Esophagus (tissue), 2 donors: Measurements from ENCODE around the gene DCAF10. TPM values are rescaled to one million over a fixed set of nuclear protein-coding genes. Genes with fewer than 3 reads are reported as not detected.
"Not testable (repeated sequence)": the region's sequence is repeated elsewhere in the genome, so short reads cannot be mapped to it uniquely, and the experiment has no call there.

Experiments used
- H3K27ac ChIP-seq, 2 donors: one replicate each; pipeline ENCODE4 v1.5.1; 2013; ENCODE audit warnings: low read depth in 2 of 2, mild to moderate bottlenecking in 2 of 2, inconsistent platforms in 1 of 2, low read length in 1 of 2, moderate library complexity in 1 of 2
- H3K27me3 ChIP-seq, 2 donors: one replicate each; pipeline ENCODE4 v1.6.1; 2013; ENCODE audit warnings: low read length in 2 of 2, control low read depth in 1 of 2, mild to moderate bottlenecking in 1 of 2; ENCODE audit not compliant: insufficient read depth in 2 of 2, control insufficient read depth in 1 of 2
- H3K36me3 ChIP-seq, 2 donors: one replicate each; pipeline ENCODE4 v1.6.1; 2013; ENCODE audit warnings: low read length in 1 of 2; ENCODE audit not compliant: control insufficient read depth in 2 of 2, insufficient read depth in 2 of 2
- H3K4me1 ChIP-seq, 2 donors: one replicate each; pipeline ENCODE4 v1.6.1; 2013; ENCODE audit warnings: low read length in 1 of 2; ENCODE audit not compliant: control insufficient read depth in 2 of 2, insufficient read depth in 2 of 2
- H3K4me3 ChIP-seq, 2 donors: one replicate each; pipeline ENCODE4 v1.5.1; 2013; ENCODE audit warnings: low read length in 2 of 2, mild to moderate bottlenecking in 2 of 2, low read depth in 1 of 2, moderate library complexity in 1 of 2
- H3K9me3 ChIP-seq, 2 donors: one replicate each; pipeline ENCODE4 v1.6.1; 2013; ENCODE audit warnings: mild to moderate bottlenecking in 2 of 2, low read depth in 1 of 2, low read length in 1 of 2, moderate library complexity in 1 of 2; ENCODE audit not compliant: control insufficient read depth in 2 of 2, insufficient read depth in 1 of 2
- WGBS, 2 donors: extraction: QIAGEN DNeasy Blood & Tissue Kit; methylation state at CpG; one replicate each; pipeline ENCODE4 v1.1.7; 2013; 5-methylcytosine and 5-hydroxymethylcytosine counted together
- polyA plus RNA-seq, 2 donors: library from polyadenylated mRNA; stranded (reverse); fragments of 200-250 nt; gene quantifications; one replicate each; pipeline ENCODE4 v1.2.3, GENCODE V29; 2013
- donor health status: healthy with polysubstance abuse.
- donor health status: Bipolar disorder and iron deficiency.

The DCAF10 gene
- polyA plus RNA-seq, 2 donors = 6.1 to 8.0 TPM

DNA sequence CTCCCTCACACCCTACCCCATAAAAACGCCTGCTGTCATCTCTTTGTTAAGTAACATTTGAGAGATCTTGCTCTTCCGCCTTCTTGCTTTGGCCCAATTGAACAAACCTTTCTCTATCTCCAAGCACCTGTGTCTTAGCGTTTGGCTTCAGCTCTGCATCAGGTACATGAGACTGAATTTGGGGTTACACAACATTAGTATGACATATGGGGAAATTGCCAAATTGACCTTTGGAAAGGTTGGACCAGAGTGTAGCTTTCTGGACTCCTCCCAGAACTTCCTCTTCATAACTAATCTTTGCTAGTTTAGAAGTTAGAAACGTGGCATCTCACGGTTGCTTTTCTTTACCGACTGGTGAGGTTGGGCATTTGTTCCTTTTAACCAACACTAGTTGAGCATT, 12.3 kb upstream of the DCAF10 start:
- H3K4me1 ChIP-seq = no peaks in the 10 kb centered on the region
- WGBS, 2 donors = 80 to 84% methylated on average over 6 of the region's 6 CpGs
- H3K4me3 ChIP-seq = no peak overlapping the region
- no peak overlapping the region for H3K27ac ChIP-seq
- no peaks in the 10 kb centered on the region for H3K9me3 ChIP-seq
- H3K36me3 ChIP-seq = no peaks in the 10 kb centered on the region
- no peaks in the 10 kb centered on the region for H3K27me3 ChIP-seq

DNA sequence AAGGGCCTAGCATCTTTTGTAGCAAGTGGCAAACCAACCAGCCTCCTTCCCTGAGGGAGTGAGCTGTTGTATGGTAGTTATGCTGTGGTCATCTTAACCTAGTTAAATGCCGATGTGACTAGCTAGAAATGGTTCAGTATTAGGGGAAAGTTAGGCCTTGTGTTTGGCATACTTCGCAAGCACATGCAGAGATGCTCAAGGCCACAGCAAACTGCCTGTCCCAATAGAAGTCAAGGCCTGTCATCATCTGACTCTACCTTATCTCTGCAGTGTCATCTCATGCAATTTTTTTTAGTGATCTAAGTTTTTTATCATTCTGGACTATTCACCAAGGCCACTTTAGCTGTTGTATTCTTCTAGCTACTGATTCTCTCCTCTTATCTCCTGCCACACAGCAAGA, 10.5 kb upstream of the DCAF10 start:
- no peak overlapping the region for H3K27ac ChIP-seq
- H3K9me3 ChIP-seq = no peaks in the 10 kb centered on the region
- H3K27me3 ChIP-seq = no peaks in the 10 kb centered on the region
- no peak overlapping the region for H3K4me3 ChIP-seq
- no peaks in the 10 kb centered on the region for H3K36me3 ChIP-seq
- no peaks in the 10 kb centered on the region for H3K4me1 ChIP-seq
- 96 to 98% methylated on average over 2 of the region's 2 CpGs for WGBS, 2 donors

DNA sequence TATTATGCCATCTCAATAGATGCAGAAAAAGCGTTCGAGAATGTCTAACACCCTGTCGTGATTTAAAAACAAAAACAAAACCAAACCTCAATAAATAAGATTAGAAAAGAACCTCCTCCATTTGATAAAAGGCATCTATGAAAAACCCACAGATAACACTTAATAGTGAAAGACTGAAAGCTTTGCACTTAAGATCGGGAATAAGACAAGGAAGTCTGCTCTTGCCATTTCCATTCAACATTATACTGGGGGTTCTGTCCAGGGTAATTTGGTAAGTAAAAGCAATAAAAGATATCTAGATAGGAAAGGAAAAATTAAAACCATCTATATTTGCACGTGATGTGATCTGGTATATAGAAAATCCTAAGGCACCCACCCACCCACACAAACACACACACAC, 8.5 kb upstream of the DCAF10 start:
- H3K9me3 ChIP-seq = no peaks in the 10 kb centered on the region
- no peaks in the 10 kb centered on the region for H3K4me1 ChIP-seq
- no peaks in the 10 kb centered on the region for H3K27me3 ChIP-seq
- no peak overlapping the region for H3K4me3 ChIP-seq
- no peak overlapping the region for H3K27ac ChIP-seq
- no peaks in the 10 kb centered on the region for H3K36me3 ChIP-seq
- WGBS, 2 donors = 90 to 93% methylated on average over 5 of the region's 5 CpGs

DNA sequence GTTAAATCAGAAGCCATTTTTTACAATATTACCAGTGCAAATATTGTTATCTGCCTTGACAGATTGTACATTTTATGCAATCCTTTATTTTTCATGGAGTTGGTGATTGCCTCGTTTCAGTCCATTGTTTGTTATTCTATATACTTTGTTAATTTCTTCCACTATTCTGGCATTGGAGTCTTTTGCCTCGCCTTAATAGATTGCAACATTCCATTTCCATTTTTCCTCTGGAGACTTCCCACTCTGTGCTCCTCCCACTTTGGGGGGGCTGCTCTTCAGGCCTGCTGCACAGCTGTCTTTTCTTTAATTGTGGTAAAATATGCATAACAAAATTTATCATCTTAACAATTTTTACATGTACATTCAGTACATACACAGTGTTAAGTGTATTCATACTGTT, 4.4 kb upstream of the DCAF10 start:
- WGBS, 2 donors = 60 to 65% methylated on average over 2 of the region's 2 CpGs
- no peaks in the 10 kb centered on the region for H3K27me3 ChIP-seq
- no peaks in the 10 kb centered on the region for H3K4me1 ChIP-seq
- no peak overlapping the region for H3K4me3 ChIP-seq
- no peaks in the 10 kb centered on the region for H3K36me3 ChIP-seq
- H3K27ac ChIP-seq = no peak overlapping the region
- H3K9me3 ChIP-seq = no peaks in the 10 kb centered on the region

DNA sequence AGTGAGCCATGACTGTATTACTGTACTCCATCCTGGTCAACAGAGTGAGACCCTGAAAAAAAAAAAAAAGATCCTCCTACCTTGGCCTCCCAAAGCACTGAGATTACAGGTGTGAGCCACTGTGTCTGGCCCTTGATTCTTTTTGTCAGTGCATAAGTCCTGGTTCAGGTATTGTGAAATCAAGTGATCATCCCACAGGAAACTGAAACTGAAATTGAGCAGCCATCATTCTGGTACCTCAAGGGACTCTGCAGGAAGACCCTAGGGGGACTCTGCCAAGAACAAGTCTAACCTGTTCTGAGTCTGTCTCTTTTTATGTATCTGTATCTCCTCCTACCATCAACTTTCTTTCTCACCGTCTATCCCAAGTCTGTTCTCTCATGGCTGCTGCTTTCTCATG, 1.9 kb upstream of the DCAF10 start:
- peaks cover 3% of the 10 kb centered on the region in 2 donors for H3K4me1 ChIP-seq
- no peak overlapping the region for H3K4me3 ChIP-seq
- no peaks in the 10 kb centered on the region for H3K9me3 ChIP-seq
- H3K36me3 ChIP-seq = no peaks in the 10 kb centered on the region
- 53 to 54% methylated on average over 1 of the region's 1 CpG for WGBS, 2 donors
- H3K27ac ChIP-seq = no peak overlapping the region
- no peaks in the 10 kb centered on the region for H3K27me3 ChIP-seq

DNA sequence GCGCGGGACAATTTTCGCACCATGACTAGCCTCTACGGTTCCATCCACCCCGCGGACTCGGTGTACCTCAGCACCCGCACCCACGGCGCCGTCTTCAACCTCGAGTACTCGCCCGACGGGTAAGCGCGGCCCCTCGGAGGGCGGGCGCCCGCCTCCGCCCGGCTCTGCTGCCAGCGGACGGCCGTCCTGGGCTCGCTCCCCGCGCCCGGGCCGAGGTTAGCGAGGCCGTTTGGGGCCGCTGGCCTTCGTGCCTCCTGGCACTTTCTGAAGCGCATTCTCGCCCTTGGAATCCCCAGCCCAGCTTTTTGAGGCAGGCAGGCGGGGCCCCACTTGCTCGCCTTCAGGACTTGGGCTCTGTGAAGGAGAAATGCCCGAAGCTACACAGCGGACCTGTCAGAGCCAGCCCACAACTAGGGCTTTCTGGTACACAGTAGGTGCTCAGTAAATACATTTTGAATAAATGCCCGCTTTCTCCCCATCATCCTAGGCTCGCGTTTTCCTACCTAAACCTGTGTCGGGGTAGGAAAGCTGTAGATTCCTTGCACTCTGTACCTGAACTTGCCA, 772 bp downstream of the DCAF10 start:
- H3K4me3 ChIP-seq = peak overlapping the region; percentile 74 to 94
- H3K27me3 ChIP-seq = no peaks in the 10 kb centered on the region
- no peaks in the 10 kb centered on the region for H3K36me3 ChIP-seq
- no peaks in the 10 kb centered on the region for H3K9me3 ChIP-seq
- peaks cover 3% of the 10 kb centered on the region in 2 donors for H3K4me1 ChIP-seq
- 0 to 1% methylated on average over 37 to 45 of the region's 45 CpGs for WGBS, 2 donors
- peak overlapping the region; percentile 88 to 93 for H3K27ac ChIP-seq

DNA sequence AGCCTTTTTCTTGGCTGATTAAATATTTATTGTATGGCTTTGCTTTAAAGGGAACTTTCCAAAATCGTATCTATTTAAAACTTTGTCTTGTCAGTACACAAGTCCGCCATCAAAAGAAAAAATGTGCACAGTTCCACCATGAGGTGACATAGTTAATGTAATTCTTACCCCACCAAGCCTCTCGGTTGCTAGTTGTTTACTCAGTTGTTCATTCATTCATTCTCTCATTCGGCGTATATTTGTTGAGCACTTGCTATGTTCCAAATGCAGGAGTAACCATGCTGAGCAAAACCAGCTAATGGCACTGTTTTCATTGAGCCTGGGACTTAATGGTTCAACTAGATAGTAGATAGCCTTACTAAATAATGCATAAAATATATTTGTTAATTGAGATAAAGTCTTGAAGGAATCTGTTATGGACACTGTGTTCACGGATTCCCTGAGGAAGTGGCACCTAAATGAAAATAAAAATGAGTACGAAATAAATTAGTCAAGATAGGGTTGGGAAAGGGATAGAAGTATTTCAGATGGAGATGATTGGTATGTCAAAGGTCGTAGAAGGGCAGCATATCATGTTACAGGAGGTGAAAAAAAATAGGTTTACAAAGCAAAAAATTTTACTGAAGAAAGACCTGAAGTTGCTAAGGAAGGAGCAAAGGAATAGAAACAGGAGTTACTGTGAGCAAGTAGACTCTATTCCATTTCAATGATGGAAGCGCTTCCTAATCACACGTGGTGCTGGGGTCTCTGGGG, 1.5 kb downstream of the DCAF10 start:
- Histone ChIP-seq H3K27ac (no peak overlapping the region), H3K27me3 (no peaks in the 10 kb centered on the region)

DNA sequence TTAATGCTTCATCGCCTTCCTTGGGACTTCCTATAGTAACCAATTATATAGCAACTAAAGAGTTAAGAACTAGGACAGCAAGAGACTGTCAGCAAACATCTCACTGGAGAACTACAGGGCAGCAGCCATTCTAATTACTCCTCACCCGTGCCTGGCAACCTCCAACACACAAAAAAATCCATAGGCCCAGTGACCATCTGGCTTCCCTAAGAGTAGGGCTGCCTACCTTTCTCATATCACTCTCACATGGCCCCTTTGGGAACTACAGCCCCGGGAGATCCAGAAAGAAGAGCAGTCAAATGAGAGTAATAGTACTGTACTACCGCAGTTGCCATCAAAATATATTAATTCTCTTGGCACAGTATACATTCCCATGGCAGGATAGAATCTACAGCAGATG, 5.7 kb downstream of the DCAF10 start:
- no peaks in the 10 kb centered on the region for H3K27me3 ChIP-seq
- peaks cover 2 to 3% of the 10 kb centered on the region in 2 donors for H3K4me1 ChIP-seq
- no peak overlapping the region for H3K27ac ChIP-seq
- H3K9me3 ChIP-seq = no peaks in the 10 kb centered on the region
- 73 to 80% methylated on average over 4 of the region's 4 CpGs for WGBS, 2 donors
- H3K4me3 ChIP-seq = no peak overlapping the region
- no peaks in the 10 kb centered on the region for H3K36me3 ChIP-seq

More for the DNA sequence above, 1.5 kb downstream of the DCAF10 start:
- H3K4me1 ChIP-seq = peaks cover 3% of the 10 kb centered on the region in 2 donors
- H3K36me3 ChIP-seq = no peaks in the 10 kb centered on the region
- WGBS, 2 donors = 49 to 50% methylated on average over 10 of the region's 10 CpGs
- no peaks in the 10 kb centered on the region for H3K9me3 ChIP-seq
- peak overlapping the region; percentile 74 to 94 for H3K4me3 ChIP-seq

DNA sequence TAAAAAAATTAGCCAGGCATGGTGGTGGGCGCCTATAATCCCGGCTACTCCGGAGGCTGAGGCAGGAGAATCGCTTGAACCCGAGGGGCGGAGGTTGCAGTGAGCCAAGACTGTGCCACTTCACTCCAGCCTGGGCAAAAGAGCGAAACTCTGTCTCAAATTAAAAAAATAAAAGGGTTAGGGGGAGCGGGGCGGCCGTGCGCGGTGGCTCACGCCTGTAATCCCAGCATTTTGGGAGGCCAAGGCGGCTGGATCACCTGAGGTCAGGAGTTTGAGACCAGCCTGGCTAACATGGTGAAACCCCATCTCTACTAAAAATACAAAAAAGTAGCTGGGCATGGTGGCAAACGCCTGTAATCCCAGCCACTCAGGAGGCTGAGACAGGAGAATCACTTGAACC, 9.1 kb downstream of the DCAF10 start:
- not testable (repeated sequence) for H3K36me3 ChIP-seq, H3K4me1 ChIP-seq, H3K9me3 ChIP-seq, H3K27me3 ChIP-seq, H3K4me3 ChIP-seq, H3K27ac ChIP-seq
- 97 to 100% methylated on average over 15 of the region's 15 CpGs for WGBS, 2 donors

DNA sequence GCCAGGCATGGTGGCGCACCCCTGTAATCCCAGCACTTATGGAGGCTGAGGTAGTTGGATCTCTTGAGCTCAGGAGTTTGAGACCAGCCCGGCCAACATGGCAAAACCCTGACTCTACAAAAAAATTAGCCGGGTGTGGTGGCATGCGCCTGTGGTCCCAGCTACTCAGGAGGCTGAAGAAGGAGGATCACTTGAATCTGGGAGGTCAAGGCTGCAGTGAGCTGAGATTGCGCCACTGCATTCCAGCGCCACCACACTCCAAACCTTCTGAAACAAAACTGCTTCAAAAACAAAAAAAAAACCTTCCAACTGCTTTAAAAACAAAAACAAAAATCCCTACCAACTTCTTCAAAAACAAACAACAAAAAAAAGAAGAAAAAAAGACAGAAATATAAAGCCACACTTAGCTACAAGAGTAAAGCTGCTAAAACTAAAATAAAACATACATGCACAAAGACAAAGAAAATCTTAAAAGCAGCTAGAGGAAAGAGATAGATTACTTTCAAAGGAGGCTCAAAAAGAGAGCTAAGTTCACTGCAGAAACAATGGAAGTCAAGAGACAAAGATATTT, 11.4 kb downstream of the DCAF10 start:
- H3K9me3 ChIP-seq = no peaks in the 10 kb centered on the region
- no peaks in the 10 kb centered on the region for H3K36me3 ChIP-seq
- 92 to 97% methylated on average over 6 of the region's 6 CpGs for WGBS, 2 donors
- no peaks in the 10 kb centered on the region for H3K4me1 ChIP-seq
- H3K4me3 ChIP-seq = no peak overlapping the region
- no peaks in the 10 kb centered on the region for H3K27me3 ChIP-seq
- H3K27ac ChIP-seq = no peak overlapping the region
